GM23248 (cell line): ENCODE results near the gene CD33. TPM values are rescaled to one million over a fixed set of nuclear protein-coding genes. Genes with fewer than 3 reads are reported as not detected.

Experiments used
- DNase-seq: peaks from one replicate; pipeline ENCODE4 v3.0.0-alpha.2; 2015
- H2AFZ ChIP-seq: fragments of 200-600 bp; sonication (generic); 2 replicates; pipeline ENCODE4 v1.6.1; 2016; ENCODE audit warnings: antibody characterized with exemption
- H3F3A ChIP-seq: fragments of 200-600 bp; sonication (generic); 2 replicates; pipeline ENCODE4 v1.6.1; 2016; ENCODE audit warnings: mild to moderate bottlenecking, antibody characterized with exemption, mixed run types; ENCODE audit not compliant: insufficient read depth
- H3K27ac ChIP-seq: fragments of 200-600 bp; sonication (generic); 2 replicates; pipeline ENCODE4 v1.5.1; 2016; ENCODE audit warnings: mild to moderate bottlenecking
- H3K27me3 ChIP-seq: fragments of 200-600 bp; sonication (generic); replicated peaks from 2 replicates; pipeline ENCODE4 v1.6.1; 2016; ENCODE audit warnings: mild to moderate bottlenecking; ENCODE audit not compliant: insufficient read depth
- H3K36me3 ChIP-seq: fragments of 200-600 bp; sonication (generic); 2 replicates; pipeline ENCODE4 v1.6.1; 2016; ENCODE audit warnings: low read depth, mild to moderate bottlenecking
- H3K4me1 ChIP-seq: fragments of 200-600 bp; sonication (generic); 2 replicates; pipeline ENCODE4 v1.6.1; 2016; ENCODE audit warnings: mild to moderate bottlenecking; ENCODE audit not compliant: insufficient read depth
- H3K4me2 ChIP-seq: fragments of 200-600 bp; sonication (generic); one replicate; pipeline ENCODE4 v1.6.1; 2016; ENCODE audit warnings: mild to moderate bottlenecking; ENCODE audit not compliant: unreplicated experiment
- H3K4me3 ChIP-seq: fragments of 200-600 bp; sonication (generic); 2 replicates; pipeline ENCODE4 v1.5.1; 2016; ENCODE audit warnings: mild to moderate bottlenecking
- H3K79me2 ChIP-seq: fragments of 200-600 bp; sonication (generic); 2 replicates; pipeline ENCODE4 v1.6.1; 2016; ENCODE audit warnings: mild to moderate bottlenecking; ENCODE audit not compliant: insufficient read depth
- H3K9ac ChIP-seq: fragments of 200-600 bp; sonication (generic); 2 replicates; pipeline ENCODE4 v1.6.1; 2016; ENCODE audit warnings: mild to moderate bottlenecking
- H3K9me2 ChIP-seq: fragments of 200-600 bp; sonication (generic); 2 replicates; pipeline ENCODE4 v1.6.1; 2016; ENCODE audit warnings: mixed run types, mild to moderate bottlenecking, moderate library complexity; ENCODE audit not compliant: insufficient read depth
- H3K9me3 ChIP-seq: fragments of 200-600 bp; sonication (generic); one replicate; pipeline ENCODE4 v1.6.1; 2017; ENCODE audit warnings: low read depth
- H4K20me1 ChIP-seq: fragments of 200-600 bp; sonication (generic); 2 replicates; pipeline ENCODE4 v1.6.0; 2016; ENCODE audit not compliant: insufficient read depth
- EZH2 ChIP-seq: fragments of 200-600 bp; sonication (generic); IDR thresholded peaks from 2 replicates; pipeline ENCODE4 v1.6.1; 2018; ENCODE audit warnings: antibody characterized with exemption, mild to moderate bottlenecking; ENCODE audit not compliant: insufficient read depth, poor library complexity, severe bottlenecking
- EZH2phosphoT487 ChIP-seq: fragments of 200-600 bp; sonication (generic); IDR thresholded peaks from 2 replicates; pipeline ENCODE4 v1.6.1; 2018; ENCODE audit warnings: antibody characterized with exemption, moderate library complexity, mild to moderate bottlenecking, low read depth; ENCODE audit not compliant: insufficient read depth
- WGBS, 2 experiments: methylation state at CpG; one replicate each; pipeline ENCODE4 v1.1.6; 2015 to 2017; ENCODE audit warnings: low lambda C conversion rate in 2 of 2, low coverage in 1 of 2; ENCODE audit errors: missing lambda C conversion rate in 2 of 2; 5-methylcytosine and 5-hydroxymethylcytosine counted together
- in situ Hi-C: fragments of 300-500 bp; cut with MboI; formaldehyde crosslinking; loops from 2 replicates; pipeline ENCODE4 v1.15.0; 2020
- polyA plus RNA-seq: library from polyadenylated mRNA; unstranded; fragments of >200 nt; fragmentation: Nextera tagmentation; extraction: Ambion mirVana; gene quantifications from 2 replicates; pipeline ENCODE4 v1.2.1, GENCODE V29; 2016
- total RNA-seq: library from RNA; depleted of rRNA; stranded (reverse); fragments of >200 nt; shearing (Covaris generic); gene quantifications from 2 replicates; pipeline ENCODE4 v1.2.3, GENCODE V29; 2014

CD33 gene
- total and polyA plus RNA-seq, 2 experiments from 2014 or later, result 0.30 TPM; not detected in 1

- TF ChIP-seq EZH2, result no peak
- no peak for TF ChIP-seq EZH2phosphoT487
- Histone ChIP-seq H3K27me3 (no peaks in the 10 kb centered on the region), H3K4me3 (no peak overlapping the region), H3K9me3 (no peaks in the 10 kb centered on the region), H3K9me2 (no peaks in the 10 kb centered on the region), H3K36me3 (no peaks in the 10 kb centered on the region), H3F3A (no peaks in the 10 kb centered on the region), H3K9ac (no peak overlapping the region), H3K4me1 (no peaks in the 10 kb centered on the region), H3K79me2 (no peaks in the 10 kb centered on the region), H2AFZ (no peak overlapping the region), H3K4me2 (no peak overlapping the region), H4K20me1 (no peaks in the 10 kb centered on the region), H3K27ac (no peak overlapping the region)
- in situ Hi-C loops, result no loop called here
- DNase-seq, result no peak
- WGBS, 2 experiments, result 41 to 43% methylated on average over 11 of the region's 11 CpGs
These were observed 37.3 kb upstream of the CD33 start for GRCh38 chr19:51187395-51188226.

- Histone ChIP-seq H3K9ac (no peak overlapping the region), H3K4me2 (no peak overlapping the region), H3K4me1 (no peaks in the 10 kb centered on the region)
These were observed 36.7 kb upstream of the CD33 start for GRCh38 chr19:51188227-51188559.

GRCh38 chr19:51192689-51193088 is 32.2 kb upstream of the CD33 start:
- Histone ChIP-seq H3K36me3 (no peaks in the 10 kb centered on the region), H3K79me2 (no peaks in the 10 kb centered on the region), H2AFZ (no peak overlapping the region), H3F3A (no peaks in the 10 kb centered on the region), H3K9me3 (no peaks in the 10 kb centered on the region), H3K4me3 (no peak overlapping the region), H3K4me1 (no peaks in the 10 kb centered on the region), H3K9ac (no peak overlapping the region), H4K20me1 (no peaks in the 10 kb centered on the region), H3K27me3 (no peaks in the 10 kb centered on the region), H3K4me2 (no peak overlapping the region), H3K9me2 (no peaks in the 10 kb centered on the region), H3K27ac (no peak overlapping the region)
- no peak for DNase-seq
- in situ Hi-C loops, result no loop called here
- TF ChIP-seq EZH2 (no peak), EZH2phosphoT487 (no peak)
- WGBS, 2 experiments, result 53 to 55% methylated on average over 9 of the region's 9 CpGs

More at GRCh38 chr19:51188227-51188559, 36.7 kb upstream of the CD33 start:
- H4K20me1 ChIP-seq, result no peaks in the 10 kb centered on the region
- H3K79me2 ChIP-seq, result no peaks in the 10 kb centered on the region
- no peak for DNase-seq
- no peak overlapping the region for H3K4me3 ChIP-seq
- 10 to 33% methylated on average over 2 of the region's 2 CpGs for WGBS, 2 experiments
- no peak overlapping the region for H3K27ac ChIP-seq
- no peak for TF ChIP-seq EZH2
- no peak for TF ChIP-seq EZH2phosphoT487
- H3F3A ChIP-seq, result no peaks in the 10 kb centered on the region
- in situ Hi-C loops, result no loop called here
- H2AFZ ChIP-seq, result no peak overlapping the region
- H3K27me3 ChIP-seq, result no peaks in the 10 kb centered on the region
- H3K9me2 ChIP-seq, result no peaks in the 10 kb centered on the region
- no peaks in the 10 kb centered on the region for H3K36me3 ChIP-seq
- no peaks in the 10 kb centered on the region for H3K9me3 ChIP-seq

- 35 to 39% methylated on average over 21 of the region's 21 CpGs for WGBS, 2 experiments
- Histone ChIP-seq H3K4me3 (no peak overlapping the region), H3K9me2 (no peaks in the 10 kb centered on the region), H3F3A (no peaks in the 10 kb centered on the region), H3K36me3 (no peaks in the 10 kb centered on the region), H3K27me3 (no peaks in the 10 kb centered on the region), H3K27ac (no peak overlapping the region), H3K9me3 (no peaks in the 10 kb centered on the region), H3K4me2 (no peak overlapping the region), H2AFZ (no peak overlapping the region), H3K4me1 (no peaks in the 10 kb centered on the region), H3K9ac (no peak overlapping the region), H3K79me2 (no peaks in the 10 kb centered on the region), H4K20me1 (no peaks in the 10 kb centered on the region)
- no peak for TF ChIP-seq EZH2phosphoT487
- no peak for TF ChIP-seq EZH2
- in situ Hi-C loops, result no loop called here
- no peak for DNase-seq
These were observed 30.2 kb upstream of the CD33 start for GRCh38 chr19:51194527-51195315.
